K562 (cell line): ENCODE results near the gene AKAP14. TPM values are rescaled to one million over a fixed set of nuclear protein-coding genes. Genes with fewer than 3 reads are reported as not detected.

ENCODE experiments used
- ATF7 ChIP-seq: fragments of 450-650 bp; IDR thresholded peaks from 2 replicates; pipeline ENCODE4 v1.7.1; 2014; ENCODE audit warnings: mild to moderate bottlenecking, moderate library complexity
- CUX1 ChIP-seq: fragments of 200-800 bp; sonication (Bioruptor generic); IDR thresholded peaks from 2 replicates; pipeline ENCODE4 v1.6.1; 2016; ENCODE audit warnings: missing genetic modification characterization, missing compliant biosample characterization
- ETV1 ChIP-seq: fragments of 450-650 bp; conservative IDR thresholded peaks from 2 replicates; pipeline ENCODE4 v1.6.1; 2016; ENCODE audit warnings: missing genetic modification characterization, control low read depth, low read depth, missing compliant biosample characterization
- ETV6 ChIP-seq, 3 experiments: fragments of 150-350 bp in 1 of 3; sonication (generic) in 1 of 3; formaldehyde crosslinking in 1 of 3; IDR thresholded peaks; 2 replicates each; pipeline versions ENCODE4 v1.6.1 to v1.8.0; 2014 to 2022; ENCODE audit warnings: borderline replicate concordance in 2 of 3, low read depth in 2 of 3, antibody characterized with exemption in 1 of 3, low read length in 1 of 3, mild to moderate bottlenecking in 1 of 3, missing genetic modification reagents in 1 of 3
- MECOM ChIP-seq: fragments of 250-450 bp; sonication (Bioruptor Pico); IDR thresholded peaks from 2 replicates; pipeline ENCODE4 v1.8.0; 2022; ENCODE audit warnings: inconsistent platforms
- PTRF ChIP-seq: fragments of 450-650 bp; IDR thresholded peaks from 2 replicates; pipeline ENCODE4 v1.6.1; 2016; ENCODE audit warnings: mild to moderate bottlenecking, missing genetic modification characterization, missing compliant biosample characterization
- RBBP5 ChIP-seq: fragments of 200-600 bp; sonication (generic); IDR thresholded peaks from 2 replicates; pipeline ENCODE4 v1.6.1; 2012; ENCODE audit warnings: borderline replicate concordance, mild to moderate bottlenecking, low read length, control low read depth, inconsistent platforms; ENCODE audit not compliant: insufficient read depth, poor library complexity, severe bottlenecking
- RFX5 ChIP-seq: IDR thresholded peaks from 2 replicates; pipeline ENCODE4 v1.6.1; 2011; ENCODE audit warnings: low read depth, mild to moderate bottlenecking, improper control_type of control experiment, low read length
- RNF2 ChIP-seq: sonication (generic); IDR thresholded peaks from 2 replicates; pipeline ENCODE4 v1.6.1; 2016
- SMAD3 ChIP-seq: fragments of 450-650 bp; formaldehyde crosslinking; conservative IDR thresholded peaks from 2 replicates; pipeline ENCODE4 v1.4.0; 2020; ENCODE audit warnings: mild to moderate bottlenecking
- SMARCA5 ChIP-seq: fragments of 450-650 bp; IDR thresholded peaks from 2 replicates; pipeline ENCODE4 v1.6.1; 2016
- SP1 ChIP-seq: sonication (generic); formaldehyde crosslinking; IDR thresholded peaks from 2 replicates; pipeline ENCODE4 v1.8.1; 2022; ENCODE audit warnings: mild to moderate bottlenecking, missing genetic modification reagents
- SRF ChIP-seq, 2 experiments: fragments of 250-450, 450-650 bp in 1 of 2; sonication (Bioruptor Pico) in 1 of 2; sonication (generic) in 1 of 2; formaldehyde crosslinking; IDR thresholded peaks; 2 replicates each; pipeline versions ENCODE4 v1.5.0 to v1.5.1; 2020 to 2022; ENCODE audit warnings: mild to moderate bottlenecking in 1 of 2, missing genetic modification reagents in 1 of 2
- SRSF1 ChIP-seq: fragments of 200-400 bp; formaldehyde crosslinking; IDR thresholded peaks from 2 replicates; pipeline ENCODE4 v1.6.1; 2017; ENCODE audit warnings: mild to moderate bottlenecking, low read depth, low read length, moderate library complexity
- STAT5A ChIP-seq: IDR thresholded peaks from 2 replicates; pipeline ENCODE4 v1.6.1; 2012; ENCODE audit warnings: low read length, inconsistent platforms, borderline replicate concordance
- STAT5B ChIP-seq: fragments of 250-450 bp; sonication (Bioruptor Pico); IDR thresholded peaks from 2 replicates; pipeline ENCODE4 v1.8.0; 2021; ENCODE audit warnings: mild to moderate bottlenecking, inconsistent platforms
- ZNF280B ChIP-seq: fragments of 250-450 bp; sonication (Bioruptor Pico); IDR thresholded peaks from 2 replicates; pipeline ENCODE4 v1.5.1; 2021; ENCODE audit warnings: mild to moderate bottlenecking
- ZNF347 ChIP-seq: fragments of 450-650 bp; formaldehyde crosslinking; IDR thresholded peaks from 2 replicates; pipeline ENCODE4 v1.4.0; 2020; ENCODE audit warnings: low read depth, mild to moderate bottlenecking, moderate library complexity
- ZNF830 ChIP-seq: fragments of 250-450 bp; sonication (Bioruptor Pico); IDR thresholded peaks from 2 replicates; pipeline ENCODE4 v1.5.0; 2021; ENCODE audit warnings: mild to moderate bottlenecking
- polyA plus RNA-seq, 8 experiments: library from polyadenylated mRNA; depleted of rRNA in 4 of 8; stranded (reverse) in 5 of 8; unstranded in 3 of 8; fragments of >200 nt; fragmentation: Nextera tagmentation in 2 of 8; fragmentation: Illumina TruSeq in 1 of 8; extraction: Ambion mirVana in 2 of 8; extraction: Trizol in 1 of 8; gene quantifications; 2 replicates each; pipeline versions ENCODE4 v1.2.1 to v1.2.3, GENCODE V29; 2011 to 2014; ENCODE audit warnings: inconsistent platforms in 1 of 8, missing spikeins in 1 of 8
- total RNA-seq, 7 experiments: library from RNA; depleted of rRNA in 6 of 7; stranded (reverse); fragments of >200 nt in 6 of 7; fragmentation: Illumina TruSeq in 2 of 7; extraction: Trizol in 2 of 7; gene quantifications; 2 replicates each; pipeline versions ENCODE4 v1.2.1 to v1.2.3, GENCODE V29; 2011 to 2021; ENCODE audit warnings: low replicate concordance in 1 of 7
- TF ChIP-seq, protein P1 (sequence below): fragments of 250-450 bp; sonication (Bioruptor Pico); IDR thresholded peaks from 2 replicates; pipeline ENCODE4 v1.5.0; 2021

AKAP14 gene
- total and polyA plus RNA-seq, 9 of the 15 experiments (the other 6 are each of a cell fraction or from before 2014, with no cell fraction given), result not detected

- TF ChIP-seq CUX1 (CRISPR knock-in tag) (no peak), RNF2 (no peak), ZNF830 (CRISPR knock-in tag) (no peak), SRF (CRISPR knock-in tag; IDR thresholded peaks at IDR 0.05) (no peak), ZNF347 (CRISPR knock-in tag) (no peak), SMARCA5 (no peak), RBBP5 (peak; percentile 70), STAT5B (no peak), ETV1 (tag) (no peak), PTRF (no peak), ATF7 (0 out of 2 replicates have a peak, but pooled peaks have one; percentile 62), ETV6 (IDR thresholded peaks at IDR 0.05; ENCODE audit: borderline replicate concordance in 1 of 2, low read depth in 2 of 2, low read length in 1 of 2) (no peak), ETV6 (CRISPR knock-in tag; IDR thresholded peaks at IDR 0.05; ENCODE audit: borderline replicate concordance) (no peak), STAT5A (no peak), RFX5 (no peak), ZNF280B (no peak), SP1 (CRISPR knock-in tag) (peak; percentile 71), MECOM (CRISPR knock-in tag) (no peak), SRSF1 (no peak), SMAD3 (CRISPR knock-in tag) (no peak)
- TF ChIP-seq, protein P1, sequence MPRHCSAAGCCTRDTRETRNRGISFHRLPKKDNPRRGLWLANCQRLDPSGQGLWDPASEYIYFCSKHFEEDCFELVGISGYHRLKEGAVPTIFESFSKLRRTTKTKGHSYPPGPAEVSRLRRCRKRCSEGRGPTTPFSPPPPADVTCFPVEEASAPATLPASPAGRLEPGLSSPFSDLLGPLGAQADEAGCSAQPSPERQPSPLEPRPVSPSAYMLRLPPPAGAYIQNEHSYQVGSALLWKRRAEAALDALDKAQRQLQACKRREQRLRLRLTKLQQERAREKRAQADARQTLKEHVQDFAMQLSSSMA (CRISPR knock-in tag), result no peak
Observed at GRCh38 chrX:119852382-119853353, 43.0 kb upstream of the AKAP14 start, which contains the start of gene UPF3B (continued).
